Aorta (tissue), 5 donors: ENCODE data around the gene LAP3. TPM values are rescaled to one million over a fixed set of nuclear protein-coding genes. Genes with fewer than 3 reads are reported as not detected.

Experiments
- ATAC-seq: fragments of 200-7000 bp; cut with Tn5 transposase; one replicate; pipeline ENCODE4 v1.9.1; 2022; ENCODE audit warnings: moderate library complexity; ENCODE audit not compliant: low FRiP score
- DNase-seq, 2 donors: peaks; one replicate each; pipeline ENCODE4 v3.0.0-alpha.2; 2020
- H3K27ac ChIP-seq, 2 donors: one replicate each; pipeline ENCODE4 v1.5.1; 2013; ENCODE audit warnings: low read length in 2 of 2, mild to moderate bottlenecking in 2 of 2, moderate library complexity in 2 of 2, control low read depth in 1 of 2, inconsistent platforms in 1 of 2, low read depth in 1 of 2
- H3K27me3 ChIP-seq, 2 donors: one replicate each; pipeline ENCODE4 v1.6.1; 2013; ENCODE audit warnings: control low read depth in 1 of 2, low read length in 1 of 2, mild to moderate bottlenecking in 1 of 2, moderate library complexity in 1 of 2; ENCODE audit not compliant: insufficient read depth in 2 of 2, control insufficient read depth in 1 of 2
- H3K36me3 ChIP-seq, 2 donors: one replicate each; pipeline ENCODE4 v1.6.1; 2013; ENCODE audit warnings: control low read depth in 1 of 2, low read length in 1 of 2, mild to moderate bottlenecking in 1 of 2; ENCODE audit not compliant: insufficient read depth in 2 of 2, control insufficient read depth in 1 of 2
- H3K4me1 ChIP-seq, 2 donors: one replicate each; pipeline ENCODE4 v1.6.1; 2013; ENCODE audit warnings: low read length in 2 of 2, control low read depth in 1 of 2, mild to moderate bottlenecking in 1 of 2, moderate library complexity in 1 of 2; ENCODE audit not compliant: insufficient read depth in 2 of 2, control insufficient read depth in 1 of 2
- H3K4me3 ChIP-seq, 2 donors: one replicate each; pipeline ENCODE4 v1.5.1; 2013; ENCODE audit warnings: low read length in 2 of 2, control low read depth in 1 of 2, mild to moderate bottlenecking in 1 of 2
- H3K9me3 ChIP-seq: one replicate; pipeline ENCODE4 v1.6.1; 2013; ENCODE audit warnings: mild to moderate bottlenecking, low read length; ENCODE audit not compliant: control insufficient read depth
- WGBS, 2 donors: extraction: QIAGEN DNeasy Blood & Tissue Kit; methylation state at CpG; one replicate each; pipeline ENCODE4 v1.1.7; 2013; 5-methylcytosine and 5-hydroxymethylcytosine counted together
- intact Hi-C, 2 donors: fragments of 100-400 bp; cut with DNase I; formaldehyde crosslinking; loops; one replicate each; pipeline versions ENCODE4 v1.14.2 to v1.15.0; 2022
- polyA plus RNA-seq, 2 donors: library from polyadenylated mRNA; stranded (reverse); fragments of 200-250 nt; gene quantifications; one replicate each; pipeline ENCODE4 v1.2.3, GENCODE V29; 2013
- total RNA-seq, 2 donors: library from RNA; stranded (reverse); fragmentation: NEBNext Ultra II Directional; extraction: Animal tissue kit (Norgen Biotek cat#: 25700); gene quantifications; one replicate each; pipeline ENCODE4 v1.2.1, GENCODE V29; 2021
- donor health status: healthy with polysubstance abuse.
- donor health status: Bipolar disorder and iron deficiency.
- donor health status: DM: no; HTN: no; CAD: no.
- donor health status: DM: no; HTN: no; CAD: no.
- donor health status: DM: yes; HTN: yes; CAD: no.

Gene LAP3
- total and polyA plus RNA-seq, 4 donors: 36.9 to 93.4 (median 52.6) TPM

DNA sequence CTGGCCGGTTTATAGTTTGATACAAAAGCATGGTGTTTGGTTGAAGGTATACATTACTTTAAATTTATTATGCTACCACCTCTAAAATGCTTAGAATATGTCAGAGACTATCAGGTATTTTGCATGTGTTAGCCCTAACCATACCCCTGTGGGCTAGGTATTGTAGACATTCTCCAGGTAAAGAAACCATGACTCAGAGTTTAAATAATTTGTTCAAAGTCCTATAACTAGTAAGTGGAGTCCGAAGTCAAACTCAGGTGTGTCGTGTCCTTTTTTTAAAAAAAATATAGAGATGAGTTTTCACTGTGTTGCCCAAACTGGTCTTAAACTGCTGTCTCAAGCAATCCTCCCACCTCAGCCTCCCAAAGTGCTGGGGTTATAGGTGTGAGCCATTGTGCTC lies 12.4 kb downstream of the LAP3 start:
- Histone ChIP-seq H3K4me1 (no peaks in the 10 kb centered on the region), H3K9me3 (no peaks in the 10 kb centered on the region), H3K27ac (no peak overlapping the region), H3K27me3 (no peaks in the 10 kb centered on the region), H3K36me3 (peaks cover 7 to 19% of the 10 kb centered on the region in 2 donors), H3K4me3 (no peak overlapping the region)
- 93 to 98% methylated on average over 3 of the region's 3 CpGs for WGBS, 2 donors
- intact Hi-C loops: no loop called here
- no peak for DNase-seq
- no peak for ATAC-seq

DNA sequence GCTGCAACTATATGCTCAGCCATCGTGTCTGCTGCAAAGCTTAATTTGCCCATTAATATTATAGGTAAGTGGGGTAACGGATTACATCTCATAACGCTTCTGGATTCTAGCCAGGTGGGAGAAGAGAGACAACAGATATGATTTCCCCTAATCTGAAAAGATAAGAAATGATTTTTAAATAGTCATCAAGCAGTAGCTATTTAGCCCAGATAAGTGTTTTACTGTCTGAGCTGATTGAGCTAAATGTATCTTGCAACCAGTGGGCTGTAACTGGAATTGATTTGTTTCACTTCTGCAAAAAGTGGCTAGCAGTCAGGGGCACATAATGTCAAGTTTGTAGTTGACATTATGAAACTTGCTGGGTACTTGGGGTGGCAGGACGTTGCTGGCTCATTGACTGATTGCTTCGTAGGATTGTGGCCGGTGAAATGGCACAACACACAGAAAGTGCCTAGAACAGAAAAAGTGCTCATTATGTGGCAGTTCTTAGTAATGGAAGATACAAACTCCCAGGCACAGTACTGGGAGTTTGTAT lies 18.5 kb downstream of the LAP3 start:
- WGBS, 2 donors: 84% methylated on average over 6 of the region's 6 CpGs
- no peaks in the 10 kb centered on the region for H3K27me3 ChIP-seq
- no peaks in the 10 kb centered on the region for H3K4me1 ChIP-seq
- DNase-seq (no peak), ATAC-seq (no peak)
- H3K9me3 ChIP-seq: no peaks in the 10 kb centered on the region
- intact Hi-C loops: no loop called here
- no peak overlapping the region for H3K27ac ChIP-seq
- H3K4me3 ChIP-seq: no peak overlapping the region
- peaks cover 0 to 15% of the 10 kb centered on the region in 2 donors for H3K36me3 ChIP-seq

DNA sequence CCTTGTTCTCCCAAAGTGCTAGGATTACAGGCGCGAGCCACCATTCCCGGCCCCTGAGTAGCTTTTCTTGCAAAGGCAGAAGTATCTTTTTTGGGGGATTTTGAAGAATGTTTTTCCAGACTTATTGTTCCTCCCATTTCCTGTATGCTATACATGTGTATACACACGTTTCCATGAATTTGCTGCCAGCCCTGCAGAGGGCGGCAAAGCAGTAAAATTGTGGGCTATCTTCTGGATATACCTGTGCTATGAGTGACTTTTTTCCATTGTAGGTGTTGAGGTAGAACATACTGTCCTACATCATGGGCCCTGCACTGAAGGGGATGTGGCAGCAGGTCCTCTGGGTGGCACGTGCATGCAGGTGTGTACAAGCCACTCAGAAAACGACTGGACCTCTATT lies 20.5 kb downstream of the LAP3 start:
- Histone ChIP-seq H3K27ac (no peak overlapping the region), H3K36me3 (peaks cover 0 to 15% of the 10 kb centered on the region in 2 donors), H3K4me3 (no peak overlapping the region), H3K27me3 (no peaks in the 10 kb centered on the region), H3K4me1 (no peaks in the 10 kb centered on the region), H3K9me3 (no peaks in the 10 kb centered on the region)
- WGBS, 2 donors: 66 to 77% methylated on average over 7 of the region's 7 CpGs
- intact Hi-C loops: no loop called here
- ATAC-seq: no peak
- no peak for DNase-seq

DNA sequence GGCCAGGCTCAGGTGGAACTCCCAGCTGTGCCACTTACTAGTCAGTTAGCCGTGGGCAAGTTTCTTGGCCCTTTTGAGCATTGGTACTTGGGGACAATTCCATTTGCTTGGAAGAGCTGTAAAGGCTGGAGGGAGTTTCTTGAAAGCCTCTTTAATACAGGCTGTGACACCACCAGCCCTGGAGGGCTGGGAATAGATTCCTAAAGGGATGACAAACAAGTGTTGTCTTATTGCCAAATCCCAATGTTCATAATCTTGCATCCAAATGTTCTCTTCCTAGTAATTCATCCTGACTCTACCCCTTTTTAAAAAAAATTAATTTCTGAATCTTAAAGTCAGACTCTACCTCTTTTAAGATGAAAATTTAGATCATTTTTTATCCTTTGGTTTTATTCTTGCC lies 22.8 kb downstream of the LAP3 start:
- intact Hi-C loops: no loop called here
- DNase-seq (no peak), ATAC-seq (no peak)
- peaks cover 0 to 14% of the 10 kb centered on the region in 2 donors for H3K36me3 ChIP-seq
- no peaks in the 10 kb centered on the region for H3K9me3 ChIP-seq
- no peaks in the 10 kb centered on the region for H3K4me1 ChIP-seq
- WGBS, 2 donors: 31 to 86% methylated on average over 1 of the region's 1 CpG
- no peaks in the 10 kb centered on the region for H3K27me3 ChIP-seq
- H3K4me3 ChIP-seq: no peak overlapping the region
- no peak overlapping the region for H3K27ac ChIP-seq

DNA sequence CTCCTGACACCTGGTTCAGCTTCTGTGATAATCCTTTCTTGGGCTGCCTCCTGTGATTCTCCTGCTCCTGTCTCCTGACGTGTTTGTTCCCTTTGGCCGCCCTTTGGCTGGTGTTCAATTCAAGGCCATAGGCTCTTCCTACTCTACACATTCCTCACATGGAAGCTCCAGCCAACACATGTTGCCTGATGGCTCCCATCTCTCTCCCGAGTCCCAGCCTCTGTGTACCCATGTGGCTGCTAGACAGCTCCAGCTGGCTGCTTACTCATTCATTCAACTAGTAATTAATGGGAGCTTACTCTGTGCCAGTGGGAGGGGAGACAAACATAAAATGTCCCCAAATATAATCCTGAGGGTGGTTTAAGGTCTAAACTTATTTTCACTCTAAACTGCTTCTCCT lies 28.2 kb downstream of the LAP3 start:
- intact Hi-C loops: no loop called here
- H3K27ac ChIP-seq: no peak overlapping the region
- no peaks in the 10 kb centered on the region for H3K4me1 ChIP-seq
- no peak for DNase-seq
- no peak for ATAC-seq
- peaks cover 0 to 13% of the 10 kb centered on the region in 2 donors for H3K36me3 ChIP-seq
- no peak overlapping the region for H3K4me3 ChIP-seq
- no peaks in the 10 kb centered on the region for H3K9me3 ChIP-seq
- WGBS, 2 donors: 66 to 70% methylated on average over 3 of the region's 3 CpGs
- no peaks in the 10 kb centered on the region for H3K27me3 ChIP-seq

DNA sequence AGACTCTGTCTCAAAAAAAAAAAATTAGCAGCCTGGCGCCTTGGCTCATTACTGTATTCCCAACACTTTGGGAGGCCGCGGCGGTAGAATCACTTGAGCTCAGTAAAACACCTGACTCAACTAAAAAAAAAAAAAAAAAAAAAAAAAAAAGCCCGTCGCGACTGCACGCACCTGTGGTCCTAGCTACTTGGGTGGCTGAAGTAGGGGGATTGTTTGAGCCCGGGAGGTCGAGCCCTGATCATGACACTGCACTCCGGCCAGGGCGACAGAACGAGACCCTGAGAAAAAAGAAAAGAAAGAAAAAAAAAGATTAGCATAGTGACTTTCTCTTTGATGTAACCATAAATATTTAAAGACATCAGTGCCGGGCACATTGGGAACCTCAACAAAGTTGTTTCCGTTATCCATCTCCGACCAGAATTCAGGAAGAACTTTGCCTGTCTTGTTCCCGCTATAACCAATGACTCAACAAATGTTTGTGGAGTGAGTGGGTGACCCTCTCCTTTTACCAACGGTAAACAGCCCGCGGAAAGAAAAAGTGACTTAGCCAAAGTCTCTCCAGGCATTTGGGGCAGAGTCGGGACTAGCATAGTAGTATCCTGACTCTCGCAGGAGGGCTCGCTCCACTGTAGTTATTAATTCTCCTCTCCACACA lies 36.9 kb downstream of the LAP3 start:
- Histone ChIP-seq H3K36me3 (peaks cover under 1% of the 10 kb centered on the region in 2 donors), H3K9me3 (no peaks in the 10 kb centered on the region), H3K27me3 (no peaks in the 10 kb centered on the region), H3K4me1 (peaks cover 0 to 5% of the 10 kb centered on the region in 2 donors), H3K4me3 (peak overlapping the region; percentile 84 to 99), H3K27ac (peak overlapping the region in 1 of 2 donors; percentile 43)
- ATAC-seq (peak; percentile 82), DNase-seq (no peak)
- 0 to 1% methylated on average over 23 of the region's 23 CpGs for WGBS, 2 donors
- intact Hi-C loops: loop anchor here in 1 of 2 donors (1.0 to 10.0 kb wide), 3 partner anchors 37 to 411 kb away; partner anchors contain the start of genes DCAF16, LAP3, LCORL and NCAPG

DNA sequence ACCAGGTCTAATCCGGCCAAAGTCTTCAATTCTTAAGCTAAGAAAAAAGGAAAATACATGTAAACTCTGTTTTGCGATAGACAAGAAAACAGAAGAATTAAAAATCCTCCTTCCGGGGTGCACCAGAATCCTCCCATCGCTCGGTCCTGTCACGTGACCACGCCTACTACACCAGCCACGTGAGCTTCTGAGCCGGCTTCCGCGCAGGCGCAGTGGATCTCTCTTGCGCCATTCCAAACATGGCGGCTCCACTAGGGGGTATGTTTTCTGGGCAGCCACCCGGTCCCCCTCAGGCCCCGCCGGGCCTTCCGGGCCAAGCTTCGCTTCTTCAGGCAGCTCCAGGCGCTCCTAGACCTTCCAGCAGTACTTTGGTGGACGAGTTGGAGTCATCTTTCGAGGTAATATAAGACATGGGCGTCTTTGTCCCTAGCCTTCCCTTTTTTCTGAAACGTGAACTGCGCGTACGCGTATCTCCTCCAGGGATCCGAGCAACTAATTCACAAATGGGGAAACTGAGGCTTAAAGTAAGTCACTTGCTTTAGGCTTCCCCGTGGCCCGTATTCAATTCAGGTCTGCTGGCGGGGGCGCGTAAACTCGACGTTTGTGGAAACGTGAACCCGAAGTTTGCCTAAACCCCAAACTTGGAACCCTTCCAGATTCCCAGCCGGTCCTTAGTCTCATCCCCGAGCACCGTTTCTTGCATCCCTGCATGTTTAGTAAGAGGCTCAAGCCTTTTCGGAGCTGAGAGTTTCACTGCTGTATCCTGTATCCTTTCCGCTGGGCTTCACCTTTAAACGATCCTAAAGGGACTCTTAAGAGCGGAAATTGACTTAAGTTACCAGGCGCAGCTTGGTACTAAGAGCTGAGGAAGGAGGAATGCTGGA lies 37.7 kb downstream of the LAP3 start, which contains the start of gene MED28:
MED28 (plus strand) TSS at position 226 of the 884 bp plus-strand sequence; CDS start at position 240, 14 bp downstream.
- ATAC-seq: peak; percentile 98
- intact Hi-C loops: loop anchor here (1.0 to 10.0 kb wide), 4 partner anchors 37 to 410 kb away; partner anchors contain the start of genes LAP3 (in 2 of the 2), DCAF16 (in 1 of the 2), LCORL (in 1 of the 2) and NCAPG (in 1 of the 2)
- peak within 1 kb of the TSS in 1 of 2 donors; percentile 66 for H3K27ac ChIP-seq
- 0% methylated on average over 46 of the region's 46 CpGs for WGBS, 2 donors
- H3K4me1 ChIP-seq: peaks cover 0 to 5% of the 10 kb centered on the region in 2 donors
- no peaks in the 10 kb centered on the region for H3K9me3 ChIP-seq
- H3K27me3 ChIP-seq: no peaks in the 10 kb centered on the region
- peak; percentile 98 to 99 for DNase-seq
- H3K36me3 ChIP-seq: peaks cover 2 to 3% of the 10 kb centered on the region in 2 donors
- peak within 1 kb of the TSS; percentile 96 to 99 for H3K4me3 ChIP-seq

DNA sequence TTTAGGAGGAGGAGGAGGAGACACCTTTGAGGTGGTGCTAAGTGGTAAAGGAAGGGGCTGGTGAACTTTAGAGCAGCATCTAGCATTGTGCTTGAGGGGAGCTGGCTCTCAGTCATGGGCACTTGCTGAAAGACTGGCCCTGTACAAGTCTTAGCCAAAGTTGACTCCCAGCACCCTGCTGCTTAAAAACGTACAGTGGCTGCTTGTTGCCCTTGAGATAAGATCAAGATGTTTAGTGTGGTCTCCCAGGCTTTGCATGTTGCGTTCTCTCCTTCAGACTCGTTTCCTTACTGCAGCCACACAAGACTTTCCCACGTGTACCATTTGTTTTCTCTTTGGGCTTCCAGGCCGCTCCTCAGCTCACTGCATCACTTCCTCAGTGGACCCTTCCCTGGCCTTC lies 39.3 kb downstream of the LAP3 start:
- Histone ChIP-seq H3K9me3 (no peaks in the 10 kb centered on the region), H3K4me3 (no peak overlapping the region), H3K4me1 (peaks cover 0 to 5% of the 10 kb centered on the region in 2 donors), H3K27me3 (no peaks in the 10 kb centered on the region), H3K36me3 (peaks cover 2 to 3% of the 10 kb centered on the region in 2 donors), H3K27ac (no peak overlapping the region)
- 67 to 71% methylated on average over 5 of the region's 5 CpGs for WGBS, 2 donors
- DNase-seq (no peak), ATAC-seq (no peak)
- intact Hi-C loops: loop anchor here (5.0 to 10.0 kb wide), 2 partner anchors 39 to 409 kb away; partner anchors contain the start of genes LAP3 (in 1 of the 2) and LCORL (in 1 of the 2)
